Measurements from ENCODE around the gene PTPN3.

The PTPN3 gene

DNA sequence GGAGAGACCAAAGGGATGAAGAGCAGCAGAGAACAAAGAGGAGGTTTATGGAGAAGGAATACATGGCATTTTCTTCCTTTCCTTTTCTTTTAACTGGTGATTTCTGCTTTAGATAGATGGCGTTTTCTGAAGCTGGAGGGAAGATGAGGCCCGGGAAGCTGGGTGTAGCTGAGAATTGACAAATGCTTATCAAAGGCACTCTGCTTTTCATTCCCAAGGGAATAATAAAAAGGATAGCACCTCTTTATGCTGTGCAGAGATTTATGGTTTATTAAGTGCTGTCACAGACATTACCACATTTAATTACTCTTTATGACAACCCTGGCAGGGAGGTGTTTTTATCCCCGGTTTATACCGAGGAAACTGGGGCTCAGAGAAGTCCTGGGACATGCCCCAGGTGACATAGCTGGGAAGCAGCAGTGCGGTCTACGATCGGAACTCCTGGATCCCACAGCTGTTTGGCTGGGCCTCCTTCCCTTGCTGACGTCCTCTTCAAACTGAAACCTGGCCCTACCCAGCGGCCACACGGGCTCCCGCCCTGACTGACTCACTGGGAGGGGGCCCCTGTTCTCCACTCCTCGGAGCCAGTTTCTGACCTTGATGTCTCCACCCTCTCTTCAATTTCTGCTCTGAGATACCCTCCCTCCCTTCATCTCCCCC is 169.0 kb downstream of the PTPN3 start:
- DNase-seq: no peak

All from GOT3 (cell line).